BLaER1 (cell line): ENCODE measurements around the gene SBF2.

Source experiments
- H3K27ac ChIP-seq: shearing (Covaris generic); formaldehyde crosslinking; 2 replicates; pipeline ENCODE4 v1.8.1; 2022
- H3K27me3 ChIP-seq: shearing (Covaris generic); formaldehyde crosslinking; 2 replicates; pipeline ENCODE4 v1.8.1; 2022
- H3K36me3 ChIP-seq: shearing (Covaris generic); formaldehyde crosslinking; 2 replicates; pipeline ENCODE4 v1.8.1; 2022
- H3K4me1 ChIP-seq: shearing (Covaris generic); formaldehyde crosslinking; 2 replicates; pipeline ENCODE4 v1.8.1; 2022
- H3K4me2 ChIP-seq: shearing (Covaris generic); formaldehyde crosslinking; 2 replicates; pipeline ENCODE4 v1.8.1; 2022
- H3K4me3 ChIP-seq: shearing (Covaris generic); formaldehyde crosslinking; 2 replicates; pipeline ENCODE4 v1.8.1; 2022
- H3K9ac ChIP-seq: shearing (Covaris generic); formaldehyde crosslinking; 2 replicates; pipeline ENCODE4 v1.8.1; 2022
- H3K9me3 ChIP-seq: shearing (Covaris generic); formaldehyde crosslinking; 2 replicates; pipeline ENCODE4 v1.8.1; 2022
- H4K20me1 ChIP-seq: shearing (Covaris generic); formaldehyde crosslinking; 2 replicates; pipeline ENCODE4 v1.8.1; 2022
- Cebpa-rat ChIP-seq: shearing (Covaris generic); IDR thresholded peaks from 2 replicates; pipeline ENCODE4 v1.8.1; 2022

The SBF2 gene

DNA sequence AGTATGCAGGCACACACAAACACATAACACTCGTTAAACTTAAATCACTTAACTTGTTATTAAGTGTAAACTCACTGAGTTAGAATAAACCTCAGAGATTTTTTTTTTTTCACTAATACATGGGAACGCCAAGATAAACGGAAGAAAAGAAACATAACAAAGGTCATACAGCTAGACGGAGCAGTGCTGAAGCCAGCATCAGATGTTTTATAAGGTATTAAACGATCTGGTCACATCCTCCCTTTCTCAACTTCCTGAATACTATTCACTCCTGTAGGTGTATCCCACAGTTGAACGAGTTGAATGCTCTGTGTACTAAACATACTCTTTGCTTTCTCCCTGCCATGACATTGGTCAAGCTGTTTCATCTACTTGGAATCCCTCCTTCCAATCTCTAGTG is 418.2 kb downstream of the SBF2 start:
- Histone ChIP-seq H3K9me3 (peaks cover 7% of the 10 kb centered on the region; the same call in 1 of the 2 replicates), H3K4me3 (no peak overlapping the region), H3K27ac (no peak overlapping the region), H3K9ac (no peak overlapping the region), H3K27me3 (no peaks in the 10 kb centered on the region), H3K36me3 (no peaks in the 10 kb centered on the region), H4K20me1 (no peaks in the 10 kb centered on the region), H3K4me1 (no peaks in the 10 kb centered on the region), H3K4me2 (no peak overlapping the region)
- TF ChIP-seq Cebpa-rat = no peak

DNA sequence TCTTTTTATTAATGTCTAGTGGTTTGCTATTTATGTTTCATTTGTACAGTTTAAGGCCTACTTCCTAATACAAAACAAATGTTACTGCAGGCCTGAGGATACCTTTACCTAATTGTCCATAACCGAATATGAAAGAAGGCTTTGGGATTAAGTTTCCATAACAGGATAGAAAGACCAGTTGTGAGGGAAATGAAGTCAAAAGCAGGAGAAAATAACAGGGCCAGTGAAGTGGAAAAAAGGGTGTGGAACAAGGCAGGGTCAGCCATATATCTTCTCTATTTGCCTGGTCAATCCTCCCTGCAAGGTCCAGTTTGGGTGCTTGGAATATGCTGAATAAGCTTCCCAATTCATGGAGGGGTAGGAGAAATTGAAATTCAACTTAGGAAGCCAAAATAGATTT is 418.6 kb downstream of the SBF2 start:
- no peak for TF ChIP-seq Cebpa-rat
- Histone ChIP-seq H3K9ac (no peak overlapping the region), H3K4me1 (no peaks in the 10 kb centered on the region), H3K4me2 (no peak overlapping the region), H3K9me3 (peaks cover 11% of the 10 kb centered on the region; the same call in 1 of the 2 replicates), H3K36me3 (no peaks in the 10 kb centered on the region), H3K4me3 (no peak overlapping the region), H3K27ac (no peak overlapping the region), H4K20me1 (no peaks in the 10 kb centered on the region), H3K27me3 (no peaks in the 10 kb centered on the region)

DNA sequence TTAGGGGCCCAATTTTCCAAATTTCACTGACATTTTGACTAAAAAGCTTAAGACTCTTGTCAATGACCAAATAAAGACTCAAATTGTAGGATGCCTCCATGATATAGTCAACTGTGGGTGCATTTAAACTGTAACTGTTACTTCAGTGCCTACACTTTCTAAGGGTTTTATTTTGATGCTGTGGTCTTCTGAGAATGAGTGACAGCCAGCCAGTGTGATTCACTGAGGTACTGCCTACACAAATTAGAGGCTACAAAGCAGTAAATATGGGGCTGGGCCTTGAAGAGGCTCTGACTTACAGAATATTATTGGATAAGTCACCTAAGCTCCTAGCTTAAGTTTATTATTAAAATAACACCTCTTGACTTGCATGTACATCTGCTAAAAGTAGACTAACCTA is 419.6 kb downstream of the SBF2 start:
- H3K27me3 ChIP-seq = no peaks in the 10 kb centered on the region
- no peaks in the 10 kb centered on the region for H3K4me1 ChIP-seq
- H3K9me3 ChIP-seq = peaks cover 14% of the 10 kb centered on the region; the same call in 1 of the 2 replicates
- H3K4me3 ChIP-seq = no peak overlapping the region
- no peak overlapping the region for H3K4me2 ChIP-seq
- no peaks in the 10 kb centered on the region for H3K36me3 ChIP-seq
- H3K9ac ChIP-seq = no peak overlapping the region
- TF ChIP-seq Cebpa-rat = no peak
- H4K20me1 ChIP-seq = no peaks in the 10 kb centered on the region
- no peak overlapping the region for H3K27ac ChIP-seq

DNA sequence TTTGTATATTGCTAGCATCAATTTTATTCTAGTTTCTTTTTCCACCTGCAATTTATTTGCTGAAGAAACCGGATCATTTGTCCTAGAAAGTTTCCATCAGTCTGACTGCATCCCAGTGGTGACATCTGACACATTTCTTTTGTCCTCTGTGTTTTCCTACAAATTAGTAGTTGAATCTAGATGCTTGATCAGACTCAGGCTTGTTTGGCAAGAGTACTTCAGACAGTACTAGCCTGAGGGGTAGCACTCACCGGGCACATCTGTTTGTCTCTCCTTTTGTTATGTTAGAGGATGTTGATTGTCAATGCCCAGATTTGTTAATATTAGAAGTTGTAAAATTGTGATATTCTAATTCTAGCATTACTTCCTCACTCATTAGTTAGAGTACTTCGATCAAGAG is 425.4 kb downstream of the SBF2 start:
- no peak overlapping the region for H3K27ac ChIP-seq
- peaks cover 14% of the 10 kb centered on the region; the same call in 1 of the 2 replicates for H3K9me3 ChIP-seq
- H3K9ac ChIP-seq = no peak overlapping the region
- no peaks in the 10 kb centered on the region for H3K36me3 ChIP-seq
- H3K27me3 ChIP-seq = no peaks in the 10 kb centered on the region
- H3K4me1 ChIP-seq = no peaks in the 10 kb centered on the region
- no peak overlapping the region for H3K4me2 ChIP-seq
- no peak for TF ChIP-seq Cebpa-rat
- no peaks in the 10 kb centered on the region for H4K20me1 ChIP-seq
- no peak overlapping the region for H3K4me3 ChIP-seq

DNA sequence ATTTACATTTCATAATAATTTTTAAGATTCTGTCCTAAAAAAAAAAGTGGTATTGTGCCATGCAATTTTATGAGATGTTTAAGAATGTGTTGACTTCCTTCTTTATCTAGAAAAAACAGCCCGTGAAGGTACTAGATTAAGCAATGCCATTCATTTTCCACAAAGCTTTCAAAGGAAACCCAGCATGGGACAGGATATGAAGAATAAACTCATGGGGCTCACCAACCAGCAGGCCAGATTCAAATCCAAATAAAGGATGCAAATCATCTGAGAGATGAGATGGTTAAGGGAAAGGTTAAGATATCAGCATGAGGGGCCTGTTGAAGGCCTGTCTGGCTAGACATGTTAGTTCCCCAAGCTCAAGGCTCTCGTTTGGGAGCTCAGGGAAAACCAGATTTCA is 431.0 kb downstream of the SBF2 start:
- H3K4me2 ChIP-seq = no peak overlapping the region
- H4K20me1 ChIP-seq = no peaks in the 10 kb centered on the region
- H3K4me1 ChIP-seq = peaks cover 44% of the 10 kb centered on the region
- H3K27me3 ChIP-seq = no peaks in the 10 kb centered on the region
- no peaks in the 10 kb centered on the region for H3K9me3 ChIP-seq
- no peak overlapping the region for H3K4me3 ChIP-seq
- H3K36me3 ChIP-seq = no peaks in the 10 kb centered on the region
- no peak overlapping the region for H3K27ac ChIP-seq
- no peak for TF ChIP-seq Cebpa-rat
- no peak overlapping the region for H3K9ac ChIP-seq

DNA sequence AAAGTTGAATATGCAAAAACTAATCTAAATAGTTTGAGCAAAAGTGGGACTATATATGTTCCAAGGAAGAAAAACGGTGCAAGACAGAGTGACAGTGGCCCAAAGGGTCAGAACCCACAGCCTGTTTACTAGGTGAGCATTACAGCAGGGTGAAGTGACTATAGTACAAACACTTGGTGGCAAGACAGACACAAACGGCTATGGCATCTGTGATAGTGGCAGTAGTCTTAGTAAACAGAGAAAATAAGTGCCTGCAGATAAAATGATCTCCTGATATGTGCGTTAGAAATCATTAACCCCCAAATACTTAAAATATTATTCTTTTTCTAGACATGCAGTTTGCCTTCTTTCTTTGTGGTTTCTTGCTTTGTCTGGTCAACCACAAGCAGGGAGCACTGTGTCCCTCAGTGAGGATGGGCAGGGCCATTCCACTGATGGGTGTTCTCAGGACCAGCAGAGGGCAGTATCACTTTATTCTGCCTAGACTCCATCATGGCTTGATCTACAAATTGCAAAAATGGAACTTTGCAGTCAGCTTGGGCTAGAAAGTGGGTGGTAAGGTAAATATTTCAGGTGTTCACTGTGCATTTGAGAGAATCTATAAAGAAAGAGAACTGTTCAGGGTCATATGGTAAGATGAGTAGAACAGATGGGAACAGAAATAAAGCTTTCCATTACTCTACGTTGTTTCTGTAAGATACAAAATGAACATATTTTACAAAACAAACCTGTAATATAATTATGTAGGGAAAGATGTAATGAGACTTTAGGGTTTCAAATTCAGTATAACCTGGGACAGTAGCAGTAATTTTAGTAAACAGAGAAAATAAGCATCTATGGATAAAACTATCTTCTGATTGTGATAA is 431.9 kb downstream of the SBF2 start:
- no peak overlapping the region for H3K9ac ChIP-seq

DNA sequence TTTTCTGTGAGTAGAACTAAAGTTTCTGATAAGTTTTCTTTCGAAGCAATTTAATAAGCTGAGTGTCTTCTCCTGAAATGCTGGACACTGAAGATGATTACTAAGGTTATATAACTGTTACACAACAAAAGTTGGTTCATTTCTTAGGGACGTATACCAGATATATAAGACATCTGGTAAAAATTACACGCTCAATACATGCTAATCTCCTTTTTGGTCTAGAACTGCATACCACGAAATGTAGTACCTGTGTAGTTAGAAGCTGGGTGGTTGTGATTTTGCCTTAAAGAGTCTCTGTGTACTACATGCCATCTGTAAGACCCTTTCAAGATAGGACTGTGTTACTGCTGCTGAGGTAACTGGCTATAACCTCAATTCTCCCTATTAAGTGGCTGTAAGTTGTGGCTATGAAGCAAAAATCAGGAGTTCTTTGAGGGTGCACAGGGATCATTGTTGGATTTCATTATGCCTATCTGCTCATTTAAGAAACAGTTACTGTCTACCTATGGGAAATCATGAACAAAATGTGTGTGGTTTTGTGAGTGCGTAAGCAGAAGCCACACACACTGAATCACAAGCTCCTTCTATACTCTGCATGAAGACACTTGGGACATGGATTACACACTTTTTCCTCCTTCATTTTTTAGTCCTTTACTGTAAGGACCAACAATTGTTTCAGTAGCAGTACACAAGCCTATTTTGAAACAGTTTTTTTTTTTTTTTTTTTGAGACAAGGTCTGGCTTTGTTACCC is 434.3 kb downstream of the SBF2 start:
- no peak overlapping the region for H3K4me3 ChIP-seq
- peaks cover 77% of the 10 kb centered on the region for H3K4me1 ChIP-seq
- no peak for TF ChIP-seq Cebpa-rat
- peak overlapping the region; percentile 87 for H3K27ac ChIP-seq
- no peaks in the 10 kb centered on the region for H4K20me1 ChIP-seq
- no peak overlapping the region; the same call in 1 of the 2 replicates for H3K9ac ChIP-seq
- no peaks in the 10 kb centered on the region for H3K36me3 ChIP-seq
- H3K4me2 ChIP-seq = peak overlapping the region; percentile 79
- H3K9me3 ChIP-seq = no peaks in the 10 kb centered on the region
- no peaks in the 10 kb centered on the region for H3K27me3 ChIP-seq

More for the DNA sequence above, 431.9 kb downstream of the SBF2 start:
- H3K36me3 ChIP-seq = no peaks in the 10 kb centered on the region
- no peak for TF ChIP-seq Cebpa-rat
- no peaks in the 10 kb centered on the region for H3K9me3 ChIP-seq
- no peak overlapping the region for H3K4me3 ChIP-seq
- peaks cover 53% of the 10 kb centered on the region for H3K4me1 ChIP-seq
- no peaks in the 10 kb centered on the region for H3K27me3 ChIP-seq
- peak overlapping the region; percentile 10; the same call in 1 of the 2 replicates for H3K4me2 ChIP-seq
- H3K27ac ChIP-seq = no peak overlapping the region
- no peaks in the 10 kb centered on the region for H4K20me1 ChIP-seq

DNA sequence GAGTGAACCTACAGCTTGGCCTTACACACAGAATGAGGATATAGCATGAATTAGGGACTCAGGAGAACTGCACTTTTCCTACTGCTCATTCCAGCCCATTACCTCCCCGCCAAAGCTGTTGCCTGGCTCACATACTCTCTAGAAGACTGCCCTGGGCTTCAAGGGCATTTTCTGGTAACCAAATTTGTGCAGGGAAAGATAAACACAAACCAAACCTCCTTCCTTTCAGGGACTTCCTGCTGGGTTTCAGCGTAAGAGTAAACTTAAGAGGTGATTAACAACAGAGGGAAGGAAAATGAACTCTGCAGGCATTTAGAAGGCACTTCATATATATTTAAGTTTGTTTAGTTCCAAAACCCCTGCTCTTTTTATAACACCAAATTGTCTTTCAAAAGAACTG is 435.2 kb downstream of the SBF2 start:
- H3K9ac ChIP-seq = peak overlapping the region; percentile 68
- no peaks in the 10 kb centered on the region for H3K9me3 ChIP-seq
- H3K4me3 ChIP-seq = peak overlapping the region; percentile 20; the same call in 1 of the 2 replicates
- H3K27ac ChIP-seq = peak overlapping the region; percentile 87
- no peaks in the 10 kb centered on the region for H4K20me1 ChIP-seq
- peak overlapping the region; percentile 79 for H3K4me2 ChIP-seq
- H3K27me3 ChIP-seq = no peaks in the 10 kb centered on the region
- H3K36me3 ChIP-seq = no peaks in the 10 kb centered on the region
- TF ChIP-seq Cebpa-rat = no peak
- H3K4me1 ChIP-seq = peaks cover 86% of the 10 kb centered on the region

DNA sequence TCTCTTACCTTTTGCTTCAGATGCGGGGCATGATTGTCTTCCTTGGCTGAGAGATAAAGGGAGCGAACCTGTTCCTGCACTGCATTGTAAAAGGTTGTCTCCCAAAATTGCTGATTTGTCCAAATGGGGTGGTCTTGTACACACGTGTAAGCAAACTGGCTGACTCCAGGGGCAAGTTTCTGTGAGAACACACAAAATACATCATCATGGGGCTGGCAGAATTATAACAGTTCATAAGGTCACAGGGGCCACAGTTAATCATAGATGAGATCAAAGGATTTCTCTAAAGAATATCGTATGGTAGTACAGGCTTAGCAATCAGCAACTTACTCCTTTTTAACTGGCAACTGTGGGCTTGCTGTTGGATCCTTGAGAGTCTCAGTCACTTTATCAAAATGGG is 435.8 kb downstream of the SBF2 start:
- no peak for TF ChIP-seq Cebpa-rat
- Histone ChIP-seq H3K27me3 (no peaks in the 10 kb centered on the region), H3K4me3 (no peak overlapping the region), H3K27ac (peak overlapping the region; percentile 87), H3K36me3 (no peaks in the 10 kb centered on the region), H3K4me2 (peak overlapping the region; percentile 79), H3K9me3 (no peaks in the 10 kb centered on the region), H4K20me1 (no peaks in the 10 kb centered on the region), H3K9ac (peak overlapping the region; percentile 31; the same call in 1 of the 2 replicates), H3K4me1 (peaks cover 92% of the 10 kb centered on the region)
